ENCODE measurements around the gene MDFIC2.
A peak's percentile ranks its signal among the peaks of the same experiment; 100 is the strongest.
"Not testable (repeated sequence)": the region's sequence is repeated elsewhere in the genome, so short reads cannot be mapped to it uniquely, and the experiment has no call there.

MDFIC2 gene

DNA sequence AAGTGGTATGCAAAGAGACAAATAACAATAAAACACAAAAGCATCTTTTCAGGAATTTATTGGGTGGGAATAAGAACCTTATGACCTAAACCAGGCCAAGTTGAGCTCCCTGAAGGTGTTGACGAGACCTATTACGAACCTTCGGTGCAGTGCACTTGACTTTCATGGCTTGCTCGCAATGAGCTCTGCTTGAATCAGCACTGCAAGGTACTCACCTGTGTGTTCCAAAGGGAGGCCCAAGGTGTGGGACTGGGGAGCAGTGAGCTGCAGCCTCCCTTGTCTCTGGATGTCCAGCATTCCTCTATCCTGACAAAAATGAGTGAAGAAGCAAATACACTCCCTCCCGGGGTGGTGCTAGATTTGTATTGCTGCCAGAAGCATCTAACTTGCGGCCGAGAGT, at the start of gene MDFIC2:
Gene MDFIC2, minus strand, starts transcription at position 303 of the 400 bp plus-strand sequence. CDS start 665 bp downstream, outside the sequence.
- no peak for DNase-seq

DNA sequence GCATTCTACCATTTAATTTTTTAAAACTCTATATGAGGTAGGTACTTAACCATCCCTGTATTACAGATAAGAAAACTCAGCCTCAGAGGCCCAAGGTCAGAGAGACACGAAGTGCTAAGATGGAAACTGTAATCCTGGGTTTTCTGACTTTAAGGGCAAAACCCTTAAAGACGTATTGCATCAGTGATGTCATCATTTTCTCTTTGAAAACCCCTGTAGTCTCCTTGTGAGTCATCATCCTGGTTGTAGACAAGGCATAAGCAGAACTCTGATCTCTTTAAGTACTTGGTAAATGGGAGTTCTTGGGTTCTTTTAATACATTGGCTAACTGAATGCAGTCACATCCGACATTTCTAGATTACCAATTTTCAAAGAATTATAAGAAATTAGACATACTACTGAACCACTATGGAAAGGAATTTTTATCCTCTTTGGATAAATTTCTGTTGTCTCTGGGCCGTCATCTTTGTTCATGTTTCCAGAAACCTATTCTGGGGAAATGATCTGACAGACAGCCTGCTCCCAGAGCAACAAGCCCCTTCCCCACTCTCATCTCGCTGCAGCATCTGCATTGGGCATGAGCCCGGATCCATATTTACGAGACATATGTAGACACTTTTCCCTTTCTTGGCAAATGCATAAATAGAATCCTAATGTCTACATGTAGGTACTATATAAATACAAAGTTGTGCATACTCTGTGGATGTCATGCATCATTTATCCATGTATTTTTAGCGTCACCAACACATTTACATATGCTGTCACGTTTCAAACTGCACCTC, 48.7 kb upstream of the MDFIC2 start:
- DNase-seq: no peak

- no peak for DNase-seq
These were observed 47.3 kb upstream of the MDFIC2 start for GRCh38 chr3:70359711-70360110.

DNA sequence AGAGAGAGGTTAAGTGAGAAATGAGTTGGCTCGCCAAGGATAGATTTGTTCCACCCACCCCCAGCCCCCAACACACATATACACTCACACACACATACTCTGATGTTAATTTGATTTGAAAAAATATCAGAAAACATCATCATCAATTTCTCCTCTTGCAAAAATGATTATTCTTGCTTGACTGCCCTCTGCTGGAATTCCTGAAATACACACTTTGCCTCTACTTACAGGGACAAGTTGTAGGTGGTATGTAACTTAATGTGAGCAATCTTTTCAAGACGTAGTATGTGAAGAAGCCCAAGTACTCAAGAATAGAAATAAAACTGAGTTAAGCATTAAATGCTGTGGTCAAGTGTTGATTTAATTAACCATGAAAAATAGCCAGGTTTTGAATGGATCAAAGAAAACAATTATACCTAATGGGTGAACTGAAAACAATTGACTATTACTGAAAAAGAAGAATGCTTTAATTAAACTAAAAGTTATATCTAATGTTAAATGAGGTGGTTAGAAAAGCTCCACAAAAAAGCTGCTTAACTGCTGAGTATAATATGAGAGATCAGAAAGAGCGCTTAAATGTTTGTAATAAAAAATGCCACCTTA, 46.6 kb upstream of the MDFIC2 start:
- peak; percentile 24 for DNase-seq

GRCh38 chr3:70352215-70352614, 39.8 kb upstream of the MDFIC2 start:
- no peak for DNase-seq

DNA sequence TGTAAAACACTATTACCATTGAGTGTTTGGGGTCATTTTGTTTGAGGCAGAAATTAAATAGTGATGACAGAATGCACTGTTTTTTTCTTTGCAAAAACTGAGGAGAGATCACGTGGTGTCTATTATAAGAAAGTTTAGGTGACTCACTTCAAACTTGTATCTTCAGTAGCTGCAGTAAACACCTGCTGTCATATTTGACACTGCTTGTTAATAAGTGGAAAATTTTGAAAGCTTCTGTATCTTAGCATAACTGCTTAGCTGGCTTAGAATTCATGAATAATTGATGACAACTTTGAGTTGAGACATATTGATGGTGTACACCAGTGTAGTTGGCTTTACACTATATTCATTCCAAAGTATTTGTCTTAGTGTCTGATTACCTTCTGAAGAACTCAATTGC, 29.7 kb upstream of the MDFIC2 start:
- no peak for DNase-seq

GRCh38 chr3:70336885-70337284, 24.4 kb upstream of the MDFIC2 start:
- not testable (repeated sequence) for DNase-seq

DNA sequence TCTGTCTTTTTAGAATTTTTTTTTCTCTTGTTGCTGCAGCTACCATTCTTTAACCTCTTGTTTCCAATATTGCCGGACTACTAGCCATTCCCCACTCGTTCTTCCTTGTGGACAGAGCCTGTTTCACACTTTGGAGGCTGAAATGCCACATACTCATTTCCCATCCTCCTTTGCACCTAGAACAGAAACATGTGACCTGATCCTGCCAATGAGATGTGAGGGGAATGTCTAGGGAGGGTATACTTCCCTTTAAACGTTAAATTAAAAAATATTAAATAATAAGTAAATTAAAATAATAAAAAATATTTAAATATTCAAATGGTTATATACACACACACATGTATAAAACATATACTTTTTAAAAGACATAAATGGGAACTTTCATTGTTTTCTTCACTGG, 20.6 kb upstream of the MDFIC2 start:
- DNase-seq: no peak

GRCh38 chr3:70315021-70315420, 2.6 kb upstream of the MDFIC2 start:
- no peak for DNase-seq

- no peak for DNase-seq
These were observed 1.6 kb downstream of the MDFIC2 start for GRCh38 chr3:70310809-70311208.

DNA sequence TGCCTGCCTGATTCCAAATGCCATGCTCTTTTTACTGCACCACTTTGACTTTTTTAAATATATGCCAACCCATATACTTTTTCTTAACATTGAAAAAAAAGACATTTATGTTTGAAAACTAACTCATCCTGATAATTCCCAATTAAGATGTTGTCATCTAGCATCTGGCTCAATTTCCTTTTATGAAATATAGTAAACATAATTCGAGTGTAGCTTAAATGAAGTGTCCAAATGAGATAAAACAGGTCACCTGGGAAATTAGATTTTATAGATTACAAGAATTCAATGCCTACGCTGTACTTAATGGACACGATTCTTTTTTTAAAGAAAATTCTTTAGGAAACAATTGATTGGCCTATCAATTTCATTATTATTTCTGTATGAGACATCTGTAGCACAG, 2.8 kb downstream of the MDFIC2 start:
- DNase-seq: no peak

DNA sequence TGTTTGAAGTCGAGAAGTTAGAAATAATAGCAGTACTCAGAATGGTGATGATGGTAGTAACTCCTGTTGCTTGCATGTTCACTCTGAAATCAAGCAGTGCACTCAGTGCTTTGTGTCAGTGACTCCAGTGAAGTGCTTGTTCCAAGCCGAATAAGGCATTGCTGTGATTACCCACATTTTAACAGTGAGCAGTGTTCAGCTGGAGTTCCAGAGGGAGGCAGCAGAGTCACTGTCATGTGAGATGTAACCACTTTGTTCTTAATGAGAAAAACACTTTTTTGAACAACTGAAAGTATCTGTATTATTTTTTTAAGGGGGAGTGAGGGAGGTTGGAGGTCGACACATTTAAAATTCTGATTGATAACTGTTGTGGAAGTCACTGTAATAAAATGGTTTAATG, 3.7 kb downstream of the MDFIC2 start:
- DNase-seq: peak; percentile 20

DNA sequence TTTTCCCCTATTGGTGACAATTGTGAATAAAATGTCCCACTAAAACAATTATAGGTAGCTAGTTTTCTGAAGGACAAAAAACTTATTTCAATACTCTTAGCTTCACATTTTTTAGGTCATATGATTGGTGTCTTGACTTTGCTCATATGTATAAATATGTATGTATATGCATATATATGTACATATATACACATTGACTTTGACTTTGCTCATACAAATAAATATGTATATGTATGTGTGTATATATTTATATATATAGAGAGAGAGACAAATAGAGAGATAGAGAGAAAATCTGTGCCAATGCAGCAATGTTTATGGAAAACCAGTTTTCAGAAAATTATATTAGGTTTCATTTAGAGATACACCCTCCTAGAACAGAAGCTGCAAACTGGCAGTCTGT, 5.7 kb downstream of the MDFIC2 start:
- DNase-seq: no peak

GRCh38 chr3:70298385-70298784, 14.1 kb downstream of the MDFIC2 start:
- DNase-seq: no peak

DNA sequence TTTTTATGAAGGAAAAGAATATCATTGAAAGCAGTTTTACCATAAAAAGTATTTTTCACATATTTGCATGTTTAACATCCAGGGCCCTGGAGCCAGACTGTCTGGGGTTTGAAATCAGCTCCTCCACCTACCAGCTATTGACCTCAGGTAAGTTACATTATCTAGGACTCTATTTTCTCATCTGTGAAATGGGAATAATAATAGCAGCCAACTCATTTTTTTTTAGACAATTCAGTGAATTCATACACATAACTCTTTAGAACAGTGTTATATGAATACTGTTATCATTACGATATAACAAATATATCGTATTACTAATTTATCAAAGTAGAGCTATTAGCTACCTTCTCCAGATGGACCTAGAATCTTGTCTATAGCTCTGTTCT, 21.3 kb downstream of the MDFIC2 start:
- DNase-seq: no peak

GRCh38 chr3:70290431-70291096, 21.9 kb downstream of the MDFIC2 start:
- DNase-seq: not testable (repeated sequence)

- DNase-seq: no peak
These were observed 30.8 kb downstream of the MDFIC2 start for GRCh38 chr3:70281663-70282062.

GRCh38 chr3:70277304-70277703, 35.1 kb downstream of the MDFIC2 start:
- DNase-seq: no peak

GRCh38 chr3:70276901-70277300, 35.5 kb downstream of the MDFIC2 start:
- DNase-seq: no peak

DNA sequence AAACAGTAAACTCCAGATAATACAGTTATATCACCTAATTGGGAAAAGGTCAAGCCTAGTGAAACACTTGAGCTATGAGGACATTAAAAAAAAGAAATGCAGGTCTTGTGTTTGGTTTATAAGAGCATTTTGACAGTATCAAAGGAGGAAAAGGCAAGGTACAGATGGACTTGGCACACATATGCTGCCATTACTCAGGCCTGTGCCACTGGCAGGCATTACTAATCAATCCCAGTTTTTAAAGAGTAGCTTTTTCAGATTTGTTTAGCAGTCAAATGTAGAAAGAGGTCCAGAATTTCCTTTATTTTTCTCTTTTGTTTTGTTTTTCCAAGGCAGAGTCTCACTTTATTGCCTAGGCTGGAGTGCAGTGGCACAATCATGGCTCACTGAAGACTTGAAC, 38.9 kb downstream of the MDFIC2 start:
- no peak for DNase-seq

DNA sequence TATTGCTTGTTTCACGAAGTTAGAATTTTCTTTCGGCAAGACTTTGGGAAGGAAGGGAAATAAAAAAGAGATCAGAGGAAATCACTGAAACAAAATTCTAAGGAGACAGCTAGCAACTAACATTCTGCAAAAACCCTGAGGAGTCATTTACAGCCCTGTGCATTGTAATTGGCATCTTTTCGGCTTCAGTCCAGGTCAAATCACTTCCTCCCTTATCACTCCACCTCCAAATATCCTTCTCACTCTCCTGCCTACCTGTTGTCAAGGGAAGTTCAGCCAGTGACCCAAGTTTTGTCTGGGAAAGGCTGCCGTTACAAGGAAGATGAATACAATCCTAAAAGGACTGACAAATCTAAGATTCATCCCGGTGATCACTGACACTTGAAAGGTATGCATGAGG, 39.6 kb downstream of the MDFIC2 start:
- no peak for DNase-seq

GRCh38 chr3:70264122-70264780, 48.2 kb downstream of the MDFIC2 start:
- no peak for DNase-seq

DNA sequence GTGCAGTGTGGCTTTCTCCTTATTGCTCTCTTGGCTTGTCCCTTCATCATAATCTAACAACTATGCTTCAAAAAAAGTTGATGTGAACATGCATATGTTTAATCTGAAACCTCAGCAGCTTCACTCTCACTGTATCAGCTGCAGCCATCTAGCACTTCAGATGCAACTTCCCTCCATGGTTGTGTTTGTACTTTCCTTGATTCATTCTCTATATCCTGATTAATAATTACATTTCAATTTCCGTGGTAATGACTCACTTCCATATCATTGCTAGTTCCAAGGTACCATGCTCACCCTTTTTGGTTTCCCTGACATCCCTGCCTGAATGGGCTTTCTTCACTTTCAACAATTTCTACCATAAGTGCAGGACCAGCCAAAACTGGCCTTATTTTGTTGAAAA, 51.2 kb downstream of the MDFIC2 start:
- DNase-seq: no peak

GRCh38 chr3:70256566-70256965, 55.9 kb downstream of the MDFIC2 start:
- DNase-seq: no peak
